ENCODE results near the gene SIRT7.
A peak's percentile ranks its signal among the peaks of the same experiment; 100 is the strongest.

The SIRT7 gene
- 57.2 reads per million, percentile 71 among the genes with 10 or more reads in this experiment for total RNA-seq

- DNase-seq: peak; percentile 81
Measured at GRCh38 chr17:81917565-81918332, at the start of gene SIRT7. Gene SIRT7, minus strand, starts transcription at chr17:81918176. Its CDS starts 45 bp downstream, at chr17:81918131.

- DNase-seq: no peak
Measured at GRCh38 chr17:81967244-81967532, 49.2 kb upstream of the SIRT7 start.

GRCh38 chr17:81966343-81967243 is 48.6 kb upstream of the SIRT7 start:
- DNase-seq: no peak

- no peak for DNase-seq
Measured at GRCh38 chr17:81964081-81964849, 46.3 kb upstream of the SIRT7 start.

DNA sequence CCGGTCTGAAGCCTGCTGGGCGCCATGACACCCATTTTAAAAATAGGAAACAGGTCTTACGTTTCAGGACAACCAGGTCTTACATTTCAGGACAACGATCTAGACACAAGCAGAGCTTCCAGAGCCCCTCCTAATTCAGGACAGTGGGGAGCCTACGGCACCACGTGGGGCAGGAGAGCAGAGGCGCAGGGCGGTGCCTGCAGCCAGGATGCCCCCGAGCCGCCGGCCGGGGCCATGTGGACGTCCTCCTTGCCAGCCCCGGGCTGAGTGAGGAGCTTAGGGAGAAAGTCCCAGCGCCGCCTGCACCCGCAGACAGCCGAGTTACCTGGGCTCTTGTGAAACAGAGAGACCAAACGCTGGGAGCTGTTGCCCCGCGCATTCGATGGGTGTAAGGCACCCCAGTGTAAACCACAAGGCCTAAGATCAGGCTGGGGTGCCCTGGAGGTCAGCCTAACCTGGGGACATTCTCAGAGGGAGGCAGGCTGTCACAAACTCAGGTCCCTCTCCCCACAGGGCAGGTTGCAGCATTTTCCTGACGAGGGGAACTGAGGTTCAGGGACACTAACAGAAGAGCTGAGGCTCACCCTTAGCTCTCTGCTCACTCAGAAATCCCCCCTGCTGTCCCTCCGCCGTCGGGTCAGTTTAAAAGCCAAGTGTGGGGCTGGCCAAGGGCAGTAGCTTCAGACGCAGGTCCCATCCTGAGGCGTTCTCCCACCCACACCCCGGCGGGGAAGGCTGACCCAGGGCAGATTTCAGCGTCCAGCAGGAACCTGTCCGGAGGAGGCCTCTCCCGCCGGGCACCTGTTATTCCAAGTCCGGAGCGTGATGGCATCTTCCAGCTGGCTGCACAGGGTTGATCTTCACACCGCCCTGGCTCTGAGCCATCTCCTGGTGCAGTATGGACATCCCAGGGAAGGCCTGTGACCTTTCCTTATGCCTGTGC is 44.8 kb upstream of the SIRT7 start:
- DNase-seq: no peak

- DNase-seq: no peak
Measured at GRCh38 chr17:81961521-81962498, 43.8 kb upstream of the SIRT7 start.

GRCh38 chr17:81961087-81961511 is 43.1 kb upstream of the SIRT7 start, which contains the start of gene NOTUM:
Gene NOTUM, minus strand, starts transcription at chr17:81961187. Its CDS starts 278 bp downstream, at chr17:81960909.
- no peak for DNase-seq

DNA sequence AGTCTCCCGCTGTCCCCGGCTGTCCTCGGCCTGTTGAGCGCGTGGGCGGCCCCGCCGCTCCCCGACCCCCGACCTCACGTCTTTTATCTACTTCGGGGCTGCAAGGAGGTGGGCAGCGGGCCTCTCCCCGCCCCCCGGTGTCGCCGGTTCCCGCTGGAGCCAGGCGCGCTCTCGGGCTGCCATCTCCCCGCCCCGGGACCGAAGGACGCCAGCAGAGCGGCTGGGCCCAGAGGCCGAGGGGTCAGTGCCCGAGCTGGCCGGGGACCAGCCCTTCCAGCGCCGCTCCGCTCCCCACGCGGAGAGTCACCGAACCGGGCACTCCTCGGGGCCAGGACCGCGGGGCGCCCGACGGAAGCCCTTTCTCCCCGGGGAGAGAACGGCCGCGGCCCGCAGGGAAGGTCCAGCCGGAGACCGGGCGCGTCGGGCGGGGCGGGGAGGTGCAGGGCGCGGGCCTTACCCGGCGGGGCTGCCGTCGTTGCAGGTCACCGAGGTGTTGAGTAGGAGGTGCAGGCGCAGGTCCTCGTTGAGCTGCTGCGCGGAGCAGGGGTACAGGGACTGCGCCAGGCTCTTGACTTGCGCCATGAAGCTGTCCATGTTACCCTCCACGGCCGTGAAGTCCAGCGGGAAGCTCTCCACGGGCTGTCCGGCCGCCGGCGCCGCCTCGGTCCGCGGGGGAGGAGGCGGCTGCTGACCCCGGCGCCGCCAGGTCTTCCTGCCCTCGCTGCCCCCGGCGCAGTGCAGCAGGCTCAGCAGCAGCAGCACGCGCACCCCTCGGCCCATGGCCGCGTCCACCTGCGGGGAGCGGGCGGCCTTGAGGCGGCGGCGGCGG is 42.4 kb upstream of the SIRT7 start:
- DNase-seq: no peak

DNA sequence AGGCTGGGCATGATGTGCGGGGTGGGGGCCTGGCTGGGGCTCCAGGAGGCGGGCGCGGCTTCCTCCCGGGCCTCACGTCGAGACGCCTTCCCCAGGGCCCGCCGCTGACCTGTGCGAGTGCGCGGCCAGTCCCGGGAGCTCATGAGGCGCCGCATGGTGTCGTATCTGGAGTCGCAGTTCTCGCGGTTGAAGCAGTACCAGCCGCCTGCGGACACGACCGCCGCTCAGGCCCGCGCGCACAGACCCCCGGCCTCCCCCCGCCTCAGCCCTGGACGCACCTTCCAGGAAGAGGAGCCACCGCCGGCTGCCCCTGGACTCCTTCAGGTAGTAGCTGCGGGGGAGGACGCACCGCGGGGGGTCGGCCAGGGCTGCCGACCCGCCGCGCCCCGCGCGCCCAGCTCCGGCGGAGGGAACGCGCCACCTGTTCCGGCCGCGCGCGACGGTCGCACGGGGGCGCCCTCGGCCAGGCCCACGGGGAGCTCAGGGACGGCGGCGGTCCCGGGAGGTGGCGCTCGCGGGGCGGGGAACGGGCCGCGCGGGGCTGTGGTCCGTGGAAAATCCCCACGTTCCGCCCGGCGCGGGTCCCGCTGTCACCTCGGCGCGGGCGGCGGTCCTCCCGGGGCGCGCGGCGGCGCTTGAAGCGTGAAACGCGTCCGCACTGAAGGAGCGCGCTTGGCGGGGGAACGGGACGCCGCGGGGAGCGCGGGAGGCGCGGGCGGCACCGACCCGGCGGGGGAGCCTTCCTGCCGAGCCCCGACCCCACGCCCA is 41.6 kb upstream of the SIRT7 start:
- DNase-seq: peak; percentile 82

DNA sequence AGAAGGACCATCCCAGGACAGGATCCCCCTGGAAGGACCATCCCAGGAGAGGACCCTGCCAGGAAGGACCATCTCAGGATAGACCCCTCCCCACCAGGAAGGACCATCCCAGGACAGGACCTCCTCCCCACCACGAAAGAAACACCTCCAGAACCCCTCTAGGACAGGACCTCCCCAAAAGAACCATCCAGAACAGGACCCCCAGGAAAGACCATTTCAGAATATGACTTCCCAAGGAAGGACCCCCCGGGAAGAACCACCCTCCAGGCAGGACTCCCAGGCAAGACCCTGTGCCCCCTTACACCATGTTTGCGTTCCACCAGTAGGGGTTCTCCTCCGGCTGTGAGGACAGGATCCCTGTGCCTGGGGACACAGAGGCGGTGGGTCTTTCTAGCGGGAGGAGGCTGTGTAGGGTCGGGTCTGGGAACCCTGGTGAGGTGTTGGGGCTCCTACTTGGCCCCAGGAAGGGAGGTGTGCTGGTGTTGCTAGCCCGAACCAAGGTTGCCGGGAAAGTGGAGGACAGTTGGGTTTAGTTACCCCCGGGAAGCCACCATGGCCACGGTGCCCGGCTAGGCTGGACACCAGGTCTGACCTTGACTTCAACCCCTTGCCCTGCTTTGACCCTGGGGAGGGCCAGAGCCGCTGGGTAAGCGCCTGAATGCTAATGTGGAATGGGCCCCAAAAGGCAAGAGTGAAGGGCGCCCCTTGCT is 40.8 kb upstream of the SIRT7 start:
- no peak for DNase-seq

GRCh38 chr17:81957691-81958432 is 39.9 kb upstream of the SIRT7 start:
- no peak for DNase-seq

- no peak for DNase-seq
Measured at GRCh38 chr17:81956607-81957589, 38.9 kb upstream of the SIRT7 start.

DNA sequence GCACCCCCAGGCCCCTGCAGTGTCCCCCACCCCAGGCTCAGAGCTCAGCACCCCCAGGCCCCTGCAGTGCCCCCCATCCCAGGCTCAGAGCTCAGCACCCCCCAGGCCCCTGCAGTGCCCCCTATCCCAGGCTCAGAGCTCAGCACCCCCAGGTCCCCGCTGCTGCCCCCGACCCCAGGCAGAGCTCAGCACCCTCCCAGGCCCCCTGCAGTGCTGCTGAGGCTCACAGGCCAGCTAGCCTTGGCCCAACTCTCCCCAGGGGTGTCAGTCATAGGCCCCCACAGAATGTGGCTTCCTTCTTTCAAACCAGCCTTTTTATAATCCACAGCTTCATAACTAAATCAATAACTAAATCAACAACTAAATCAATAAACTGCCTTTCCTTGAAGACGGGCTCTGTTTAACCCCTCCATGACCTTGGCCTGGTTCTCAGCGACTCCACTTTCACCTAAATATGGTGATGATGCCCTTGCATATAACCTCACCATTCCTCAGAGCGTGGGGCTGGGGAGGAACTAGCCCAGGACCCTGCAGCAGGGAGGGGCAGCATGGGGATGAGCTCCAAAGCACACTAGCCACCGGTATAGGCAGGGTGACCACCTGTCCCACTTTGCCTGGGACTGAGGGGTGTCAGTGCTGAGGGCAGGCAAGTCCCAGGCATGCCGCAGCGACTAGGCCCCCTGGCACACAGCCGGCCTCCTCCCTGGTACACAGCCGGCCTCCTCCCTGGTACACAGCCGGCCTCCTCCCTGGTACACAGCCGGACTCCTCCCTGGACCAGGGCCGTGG is 38.0 kb upstream of the SIRT7 start:
- no peak for DNase-seq

DNA sequence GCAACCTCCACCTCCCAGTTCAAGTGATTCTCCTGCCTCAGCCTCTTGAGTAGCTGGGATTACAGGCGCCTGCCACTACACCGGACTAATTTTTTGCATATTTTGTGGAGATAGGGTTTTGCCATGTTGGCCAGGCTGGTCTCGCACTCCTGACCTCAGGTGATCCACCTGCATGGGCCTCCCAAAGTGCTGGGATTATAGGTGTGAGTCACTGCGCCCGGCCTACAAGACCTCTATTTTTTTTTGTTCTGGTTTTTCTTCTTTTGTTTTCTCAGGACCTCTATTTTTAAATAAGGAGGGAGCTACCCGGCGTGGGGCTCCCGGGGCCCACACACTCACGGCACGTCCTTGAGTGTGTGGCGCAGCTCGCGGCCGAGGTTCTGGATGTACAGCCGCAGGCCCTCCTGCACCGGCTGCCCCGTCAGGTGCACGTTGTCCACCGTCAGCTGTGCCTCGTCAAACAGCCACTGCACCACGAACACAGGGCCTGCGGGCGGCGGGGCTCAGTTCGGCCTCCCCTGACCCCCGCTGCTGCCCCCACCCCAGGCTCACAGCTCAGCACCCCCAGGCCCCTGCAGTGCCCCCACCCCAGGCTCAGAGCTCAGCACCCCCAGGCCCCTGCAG is 37.2 kb upstream of the SIRT7 start:
- DNase-seq: no peak
